CD4-positive, alpha-beta T cell treated with Interleukin-6 at 100 ng/mL for 8 hours (primary cell): ENCODE results near the gene GPR162.

Experiments used
- DNase-seq: peaks from one replicate; pipeline ENCODE4 v3.0.0-alpha.2; 2020; ENCODE audit warnings: mixed read lengths, low spot score

Gene GPR162

DNA sequence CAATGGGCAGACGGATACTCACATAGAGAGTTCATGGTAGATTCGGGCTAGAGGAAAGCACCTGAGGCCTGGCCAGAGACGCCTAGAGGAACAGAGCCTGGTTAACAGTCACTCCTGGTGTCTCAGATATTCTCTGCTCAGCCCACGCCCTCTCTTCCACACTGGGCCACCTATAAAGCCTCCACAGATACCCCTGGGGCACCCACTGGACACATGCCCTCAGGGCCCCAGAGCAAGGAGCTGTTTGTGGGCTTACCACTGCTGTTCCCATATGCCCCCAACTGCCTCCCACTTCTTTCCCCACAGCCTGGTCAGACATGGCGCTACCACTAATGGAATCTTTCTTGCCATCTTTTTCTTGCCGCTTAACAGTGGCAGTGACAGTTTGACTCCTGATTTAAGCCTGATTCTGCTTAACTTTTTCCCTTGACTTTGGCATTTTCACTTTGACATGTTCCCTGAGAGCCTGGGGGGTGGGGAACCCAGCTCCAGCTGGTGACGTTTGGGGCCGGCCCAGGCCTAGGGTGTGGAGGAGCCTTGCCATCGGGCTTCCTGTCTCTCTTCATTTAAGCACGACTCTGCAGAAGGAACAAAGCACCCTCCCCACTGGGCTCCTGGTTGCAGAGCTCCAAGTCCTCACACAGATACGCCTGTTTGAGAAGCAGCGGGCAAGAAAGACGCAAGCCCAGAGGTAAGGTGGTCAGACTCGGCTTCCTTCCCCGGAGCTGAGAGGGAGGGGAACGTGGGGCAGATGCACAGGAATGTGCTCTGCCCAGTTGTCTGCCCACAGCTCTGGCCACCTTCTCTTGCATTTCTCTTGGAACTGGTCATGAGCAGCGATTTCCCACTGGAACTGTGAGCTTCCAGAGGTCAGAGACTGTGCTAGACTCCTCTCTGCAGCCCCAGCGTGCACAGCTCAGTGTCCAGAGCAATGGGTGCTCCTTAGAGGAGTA, 32.4 kb upstream of the GPR162 start, which contains the start of gene CD4:
Gene CD4 (plus strand): TSS at position 557 of the 953 bp plus-strand sequence. CDS start 10,611 bp downstream, outside the sequence.
- peak; percentile 86 for DNase-seq

GRCh38 chr12:6790496-6791150, 31.0 kb upstream of the GPR162 start:
- DNase-seq, result peak; percentile 44

GRCh38 chr12:6791931-6792520, 29.6 kb upstream of the GPR162 start:
- peak; percentile 20 for DNase-seq

DNA sequence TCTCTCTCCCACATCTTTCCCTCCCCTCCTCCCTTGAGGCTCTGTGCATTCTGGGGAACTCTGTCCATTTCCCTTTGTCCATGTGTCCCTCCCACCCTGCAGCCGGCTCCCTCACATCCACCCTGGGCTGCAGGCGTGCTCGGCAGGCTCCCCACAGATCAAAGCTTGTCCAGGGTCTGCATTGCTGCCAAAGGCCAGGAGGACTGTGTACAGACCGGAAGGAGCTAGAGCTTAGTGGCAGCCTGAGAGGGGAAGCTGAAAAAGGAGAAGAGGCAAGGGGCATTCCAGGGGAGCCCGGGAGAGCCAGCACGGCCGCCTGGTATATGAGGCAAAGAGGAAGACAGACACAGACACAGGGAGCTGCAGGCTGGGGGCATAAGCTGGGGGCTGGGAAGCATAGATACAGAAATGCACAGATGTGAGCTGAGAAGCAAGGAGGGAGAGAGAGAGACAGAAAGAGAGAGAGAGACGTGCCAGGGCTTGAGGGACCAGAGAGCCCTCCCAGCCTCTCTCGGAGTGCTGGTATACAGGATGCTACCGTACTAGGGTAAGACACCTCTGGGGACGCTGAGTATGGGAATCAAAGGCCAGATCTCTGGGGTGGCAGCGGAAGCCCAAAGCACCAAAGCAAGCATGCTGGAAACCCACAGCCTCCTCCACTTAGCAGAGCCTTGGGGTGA, 29.0 kb upstream of the GPR162 start:
- peak; percentile 69 for DNase-seq

DNA sequence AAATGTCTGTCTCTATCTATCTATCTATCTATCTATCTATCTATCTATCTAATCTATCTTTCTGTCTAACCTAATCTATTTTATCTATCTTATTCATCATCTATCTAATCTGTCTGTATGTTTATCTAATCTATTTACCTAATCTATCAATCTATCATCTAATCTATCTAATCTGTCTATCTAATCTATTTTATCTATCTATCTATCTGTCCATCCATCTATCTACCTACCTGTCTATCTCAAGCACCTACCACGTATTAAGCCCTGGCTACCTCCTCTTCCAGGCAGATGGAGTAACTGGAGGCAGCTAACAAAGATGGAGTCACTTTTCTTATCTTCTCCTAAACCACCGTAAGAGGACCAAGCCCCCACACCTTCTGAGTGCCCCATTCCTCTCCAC, 26.5 kb upstream of the GPR162 start:
- no peak for DNase-seq

- DNase-seq, result no peak
Observed at GRCh38 chr12:6796576-6796975, 25.0 kb upstream of the GPR162 start.

DNA sequence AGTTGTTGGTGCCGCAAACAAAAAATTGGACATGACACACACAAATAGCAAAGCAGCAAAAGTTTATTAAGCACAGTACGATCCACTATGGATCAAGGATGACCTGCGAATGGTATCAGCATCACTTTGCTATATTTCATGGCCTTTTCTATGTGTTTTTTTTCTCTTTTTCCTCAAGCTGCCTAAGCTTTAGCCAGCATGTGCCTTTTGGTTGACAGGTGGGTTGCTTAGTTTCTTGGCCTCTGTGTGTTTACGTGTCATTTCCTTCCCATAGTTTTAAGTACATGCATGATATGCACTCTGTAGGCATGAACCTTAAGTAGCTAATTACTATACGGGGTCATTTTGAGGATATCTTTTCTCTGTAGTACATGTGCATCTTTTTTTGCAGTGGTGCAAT, 22.5 kb upstream of the GPR162 start:
- DNase-seq, result no peak

- DNase-seq, result no peak
Observed at GRCh38 chr12:6807170-6807569, 14.5 kb upstream of the GPR162 start.

DNA sequence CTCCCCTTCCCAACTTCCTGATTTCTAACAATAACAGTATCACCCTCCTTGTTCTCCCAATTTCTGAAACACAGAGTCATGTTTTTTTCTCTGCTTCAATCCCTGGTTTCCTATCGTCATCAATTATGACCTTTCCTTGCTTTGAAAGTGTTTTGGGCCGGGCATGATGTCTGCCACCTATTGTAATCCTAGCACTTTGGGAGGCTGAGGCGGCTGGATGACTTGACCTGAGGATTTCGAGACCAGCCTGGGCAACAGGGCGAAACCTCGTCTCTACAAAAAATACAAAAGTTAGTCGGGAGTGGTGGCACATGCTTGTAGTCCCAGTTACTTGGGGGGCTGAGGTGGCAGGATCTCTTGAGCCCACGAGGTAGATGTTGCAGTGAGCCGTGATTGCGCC, 12.6 kb upstream of the GPR162 start:
- no peak for DNase-seq

- no peak for DNase-seq
Observed at GRCh38 chr12:6810758-6811157, 10.9 kb upstream of the GPR162 start.

DNA sequence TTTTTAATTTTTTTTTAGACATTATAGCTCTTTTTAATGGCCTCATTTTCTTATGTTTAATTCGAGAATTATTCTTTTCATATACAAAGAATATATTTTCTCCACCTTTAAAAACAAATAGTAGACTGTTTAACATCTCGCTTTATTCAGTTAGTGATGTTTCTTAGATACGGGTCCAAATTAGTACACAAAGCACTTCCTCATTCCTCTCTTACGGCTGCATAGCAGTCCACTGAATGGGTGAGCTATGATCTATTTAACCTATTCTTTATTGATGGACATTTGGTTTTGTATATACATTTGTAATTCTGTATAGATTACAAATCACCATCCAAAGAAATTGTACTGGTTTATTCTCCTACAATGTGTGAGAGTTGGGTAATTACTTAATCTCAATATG, 8.3 kb upstream of the GPR162 start:
- DNase-seq, result no peak

- DNase-seq, result no peak
Observed at GRCh38 chr12:6816598-6816997, 5.0 kb upstream of the GPR162 start.

- no peak for DNase-seq
Observed at GRCh38 chr12:6817098-6817497, 4.5 kb upstream of the GPR162 start.

- no peak for DNase-seq
Observed at GRCh38 chr12:6817662-6818157, 3.9 kb upstream of the GPR162 start.

- DNase-seq, result no peak
Observed at GRCh38 chr12:6818222-6818621, 3.4 kb upstream of the GPR162 start.

GRCh38 chr12:6818645-6819044, 3.0 kb upstream of the GPR162 start:
- DNase-seq, result no peak

DNA sequence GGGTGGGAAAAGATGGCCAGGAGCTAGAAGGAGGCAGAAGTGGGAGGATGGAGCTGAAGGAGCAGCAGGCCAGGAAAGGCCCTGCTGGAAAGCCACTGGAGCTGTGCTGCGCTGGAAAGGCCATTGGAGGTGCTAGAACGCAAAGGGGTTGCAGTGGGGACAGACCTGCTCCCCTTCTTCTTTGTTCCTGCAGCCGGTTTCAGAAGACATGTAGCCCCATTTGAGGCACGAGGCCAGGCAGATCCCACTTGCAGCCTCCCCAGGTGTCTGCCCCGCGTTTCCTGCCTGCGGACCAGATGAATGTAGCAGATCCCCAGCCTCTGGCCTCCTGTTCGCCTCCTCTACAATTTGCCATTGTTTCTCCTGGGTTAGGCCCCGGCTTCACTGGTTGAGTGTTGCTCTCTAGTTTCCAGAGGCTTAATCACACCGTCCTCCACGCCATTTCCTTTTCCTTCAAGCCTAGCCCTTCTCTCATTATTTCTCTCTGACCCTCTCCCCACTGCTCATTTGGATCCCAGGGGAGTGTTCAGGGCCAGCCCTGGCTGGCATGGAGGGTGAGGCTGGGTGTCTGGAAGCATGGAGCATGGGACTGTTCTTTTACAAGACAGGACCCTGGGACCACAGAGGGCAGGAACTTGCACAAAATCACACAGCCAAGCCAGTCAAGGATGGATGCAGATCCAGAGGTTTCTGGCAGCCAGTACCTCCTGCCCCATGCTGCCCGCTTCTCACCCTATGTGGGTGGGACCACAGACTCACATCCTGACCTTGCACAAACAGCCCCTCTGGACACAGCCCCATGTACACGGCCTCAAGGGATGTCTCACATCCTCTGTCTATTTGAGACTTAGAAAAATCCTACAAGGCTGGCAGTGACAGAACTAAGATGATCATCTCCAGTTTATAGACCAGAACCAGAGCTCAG, 2.3 kb upstream of the GPR162 start:
- no peak for DNase-seq

- DNase-seq, result no peak
Observed at GRCh38 chr12:6820166-6820565, 1.5 kb upstream of the GPR162 start.

DNA sequence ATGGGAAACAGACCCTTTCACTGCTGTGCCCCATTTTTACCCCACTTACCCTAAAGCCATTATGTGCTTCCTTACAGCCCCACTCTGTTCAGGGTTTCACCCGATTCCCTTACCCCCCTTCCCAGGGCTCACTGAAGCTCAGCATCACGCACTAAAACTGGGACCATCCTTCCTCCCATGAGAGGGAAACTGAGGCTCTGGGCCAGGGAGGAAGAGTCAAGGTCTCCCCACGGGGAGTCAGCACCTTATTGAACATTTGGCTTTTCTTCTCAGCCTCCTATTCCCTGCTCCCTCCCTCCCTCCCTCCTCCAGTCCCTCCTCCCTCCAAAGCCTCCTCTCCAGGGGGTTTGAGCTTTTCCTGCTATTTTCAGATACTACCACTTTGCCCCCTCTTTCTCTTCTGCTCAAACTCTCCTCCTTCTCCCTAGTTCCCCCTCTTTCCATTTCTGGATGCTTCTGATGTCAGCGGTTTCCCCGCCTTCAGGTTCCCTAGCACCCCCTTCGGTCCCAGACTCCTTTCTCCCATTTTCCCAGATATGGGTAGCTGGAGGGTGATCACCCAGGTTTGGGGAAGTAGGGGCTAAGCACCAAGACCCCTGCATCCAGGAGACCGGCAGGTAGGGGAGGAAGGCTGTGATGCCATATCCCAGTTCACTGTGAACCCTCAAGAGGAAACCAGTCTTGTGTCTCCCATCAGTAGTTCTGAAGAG, 960 bp downstream of the GPR162 start:
- DNase-seq, result no peak
